Nasal cavity respiratory epithelium epithelial cell of viscerocranial mucosa (primary cell): ENCODE results near the gene FAM163B. TPM values are rescaled to one million over a fixed set of nuclear protein-coding genes. Genes with fewer than 3 reads are reported as not detected.

Experiments used
- total RNA-seq: library from RNA; depleted of rRNA; stranded (reverse); fragments of >200 nt; gene quantifications from 2 replicates; pipeline ENCODE4 v1.2.3, GENCODE V29; 2014

FAM163B gene
- total RNA-seq, result not detected in 2 replicates

DNA sequence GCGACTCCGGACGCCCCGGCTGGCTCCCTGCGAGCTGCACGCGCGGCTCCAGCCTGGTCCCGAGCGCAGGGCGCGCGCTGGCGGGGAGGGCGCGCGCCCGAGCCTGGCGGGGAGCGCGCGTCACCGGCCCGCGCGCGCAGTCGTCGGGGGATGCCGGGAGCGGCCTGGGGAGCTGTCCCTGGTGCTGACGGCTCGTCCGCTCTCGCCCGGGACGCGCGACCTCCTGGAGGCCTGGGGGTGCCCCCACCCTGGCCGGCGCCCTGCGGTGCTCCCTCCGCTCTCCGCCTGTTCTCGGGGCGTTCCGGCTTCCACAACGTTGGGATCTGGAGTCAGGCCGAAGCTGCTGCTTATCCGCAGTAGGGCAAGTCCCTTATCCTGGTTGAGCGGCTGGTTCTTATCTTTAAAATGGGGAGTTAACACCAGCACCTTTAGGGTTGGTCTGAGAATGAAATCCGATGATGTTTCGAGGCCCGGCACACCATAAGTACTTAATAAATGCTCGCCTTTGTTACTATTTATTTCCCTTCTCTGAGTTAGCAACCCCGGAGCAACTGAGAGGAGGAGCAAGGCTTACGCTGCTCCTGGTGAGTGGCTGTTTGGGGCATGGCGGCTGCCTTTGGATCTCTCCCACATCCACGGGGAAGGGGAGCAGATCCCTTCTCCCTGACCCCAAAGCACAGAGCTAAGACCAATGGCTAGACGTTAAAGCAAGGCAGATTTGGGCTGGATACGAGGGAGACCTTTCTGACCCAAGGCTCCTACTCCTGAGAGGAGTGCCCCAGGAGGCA, at the start of gene FAM163B:
Gene FAM163B, minus strand, starts transcription at position 79 of the 788 bp plus-strand sequence. CDS start 29,166 bp downstream, outside the sequence.

DNA sequence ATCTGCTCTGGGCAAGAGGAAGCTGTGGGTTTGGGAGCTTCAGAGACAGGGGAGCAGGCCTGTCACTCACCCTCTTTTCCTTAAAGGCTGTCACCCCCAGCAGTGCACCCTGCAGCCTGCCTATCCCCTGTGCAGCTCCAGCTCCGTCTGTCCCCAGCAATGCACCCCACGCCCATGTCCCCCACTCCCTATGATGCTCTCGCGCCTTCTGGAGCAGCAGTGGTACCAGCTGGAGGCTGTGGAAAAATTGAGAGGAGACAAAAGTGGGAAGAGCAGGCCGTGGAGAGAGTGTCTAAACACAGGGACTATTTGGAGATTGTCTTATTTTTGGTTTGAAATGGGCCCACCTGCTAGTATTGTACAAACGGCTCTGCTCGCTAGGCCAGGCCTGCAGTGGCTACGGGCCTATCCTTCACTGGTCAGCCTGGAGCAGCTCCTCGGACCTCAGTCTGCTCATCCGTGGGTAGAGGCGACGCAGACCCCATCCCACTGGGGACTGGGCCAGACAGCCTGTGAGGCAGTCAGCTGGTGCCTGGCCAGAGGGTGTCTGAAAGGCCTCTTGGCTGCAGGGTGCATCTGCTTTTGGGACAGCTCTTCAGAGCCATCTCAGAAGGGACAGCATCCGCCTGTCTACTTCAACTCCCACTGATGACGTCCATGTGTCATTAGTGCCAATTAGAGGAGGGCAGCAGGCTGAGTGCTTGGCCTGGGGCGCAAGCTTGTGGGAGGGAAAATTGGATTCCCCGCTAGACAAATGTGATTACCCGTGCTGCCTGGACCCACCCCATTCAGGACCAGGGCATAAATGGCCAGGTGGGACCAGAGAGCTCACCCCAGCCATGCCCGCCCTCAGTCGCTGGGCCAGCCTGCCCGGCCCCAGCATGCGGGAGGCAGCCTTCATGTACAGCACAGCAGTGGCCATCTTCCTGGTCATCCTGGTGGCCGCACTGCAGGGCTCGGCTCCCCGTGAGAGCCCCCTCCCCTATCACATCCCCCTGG, 26.6 kb upstream of the FAM163B start, which contains the start of gene DBH:
Gene DBH, plus strand, starts transcription at position 831 of the 999 bp plus-strand sequence. Its CDS starts 9 bp downstream, at position 840.

DNA sequence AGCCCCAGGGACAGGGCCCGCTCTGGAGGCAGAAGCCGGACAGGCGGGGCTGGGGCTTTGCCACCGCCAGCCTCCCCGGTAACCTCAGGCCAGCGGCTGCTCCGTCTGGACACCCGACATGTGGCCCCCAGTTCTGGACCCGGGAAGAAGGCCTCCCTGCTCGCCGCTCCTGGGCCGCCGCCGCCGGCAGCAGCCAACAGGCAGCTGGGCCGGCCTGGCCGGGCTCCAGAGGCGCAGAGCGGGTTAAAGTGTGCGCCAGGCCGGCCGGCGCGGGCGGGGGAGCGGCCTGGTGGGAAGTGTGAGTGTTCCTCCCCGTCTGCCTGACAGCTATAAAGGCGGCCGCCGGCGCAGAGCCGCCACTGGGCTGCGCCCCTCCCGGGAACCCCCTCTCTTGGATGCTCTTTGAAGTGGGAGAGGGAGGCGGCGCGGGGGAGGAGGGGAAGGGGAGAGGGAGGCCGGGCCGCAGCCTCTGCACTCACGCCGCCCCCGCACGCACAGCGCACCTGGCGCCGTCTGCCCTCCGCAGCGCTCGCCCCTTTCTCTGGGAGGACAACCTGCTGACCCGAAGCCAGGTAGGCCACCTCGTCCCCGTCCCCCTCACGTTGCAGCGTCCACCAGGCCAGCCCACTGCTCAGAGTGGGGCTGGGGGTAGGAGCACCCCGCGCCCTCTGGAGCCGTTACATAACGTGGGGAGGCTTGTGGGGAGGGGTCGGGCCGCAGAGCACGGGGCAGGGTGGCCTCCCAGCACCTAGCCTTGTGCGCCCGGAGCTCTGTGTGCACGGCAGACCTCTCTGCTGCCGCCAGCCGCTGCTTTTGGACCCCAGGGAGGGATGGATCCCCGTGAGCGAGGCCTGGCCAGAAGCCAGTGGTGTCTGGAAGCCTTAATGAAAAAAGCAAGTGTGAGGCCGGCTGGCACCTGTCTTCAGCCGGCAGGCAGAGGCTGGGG, 74.6 kb downstream of the FAM163B start, which contains the start of gene ADAMTSL2:
Gene ADAMTSL2, plus strand, starts transcription at position 359 of the 946 bp plus-strand sequence. CDS start 2,009 bp downstream, outside the sequence.

Other genes with a start within 250 kb of the FAM163B start
- 239 and 361 TPM in 2 replicates for gene SURF4, start 233.3 kb downstream of the FAM163B start, total RNA-seq
- gene STKLD1, start 233.0 kb downstream of the FAM163B start, total RNA-seq, result under 0.01 and 0.07 TPM in 2 replicates
- 29.0 and 39.8 TPM in 2 replicates for gene REXO4, start 191.4 kb downstream of the FAM163B start, total RNA-seq
- gene ADAMTS13, start 187.0 kb downstream of the FAM163B start, total RNA-seq, result 1.4 and 3.8 TPM in 2 replicates
- gene CACFD1, start 149.4 kb downstream of the FAM163B start, total RNA-seq, result 4.8 and 10.8 TPM in 2 replicates
- 3.8 and 6.2 TPM in 2 replicates for gene SLC2A6, start 130.3 kb downstream of the FAM163B start, total RNA-seq
- gene MYMK, start 84.4 kb downstream of the FAM163B start, total RNA-seq, result not detected in 2 replicates
- under 0.01 TPM in 1 of 2 replicates, not detected in the other for gene ADAMTSL2, start 74.7 kb downstream of the FAM163B start, total RNA-seq
- not detected in 2 replicates for gene DBH, start 27.0 kb upstream of the FAM163B start, total RNA-seq
- gene SARDH, start 129.0 kb upstream of the FAM163B start, total RNA-seq, result 1.00 TPM in 1 of 2 replicates, not detected in the other